Stimulated activated CD8-positive, alpha-beta memory T cell treated with anti-CD3 and anti-CD28 coated beads, Interleukin-7, amount 100 ng/mL, for 4 hours (primary cell): ENCODE measurements around the gene SUCLG1.

ENCODE experiments used
- DNase-seq, 2 donors: peaks; one replicate each; pipeline ENCODE4 v3.0.0-alpha.2; 2020; ENCODE audit warnings: low read depth in 2 of 2

Gene SUCLG1

GRCh38 chr2:84461310-84461709 lies 2.2 kb upstream of the SUCLG1 start:
- DNase-seq, result no peak

- no peak for DNase-seq
These were observed 1.6 kb upstream of the SUCLG1 start for GRCh38 chr2:84460670-84461069.

- no peak for DNase-seq
These were observed 907 bp upstream of the SUCLG1 start for GRCh38 chr2:84459944-84460429.

- no peak for DNase-seq
These were observed 496 bp downstream of the SUCLG1 start for GRCh38 chr2:84458551-84459017.

DNA sequence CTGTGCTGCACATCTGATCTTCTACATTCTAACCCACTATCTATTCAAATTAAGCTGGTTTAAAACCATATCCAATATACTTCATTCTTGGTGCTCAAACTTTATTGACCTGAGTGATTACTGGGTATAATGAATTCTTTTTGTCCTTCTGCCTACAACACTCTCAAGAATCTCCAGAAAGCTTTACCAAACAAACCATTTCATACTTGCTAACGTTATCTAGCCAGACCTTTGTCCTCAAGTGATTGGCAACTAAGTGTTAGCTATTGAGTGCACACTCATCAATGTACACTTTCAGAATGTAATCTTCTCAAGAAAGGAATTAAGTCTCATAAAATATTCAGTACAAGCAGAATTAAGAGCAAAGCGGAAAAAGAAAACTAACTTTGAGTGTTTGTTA lies 1.4 kb downstream of the SUCLG1 start:
- DNase-seq, result no peak

DNA sequence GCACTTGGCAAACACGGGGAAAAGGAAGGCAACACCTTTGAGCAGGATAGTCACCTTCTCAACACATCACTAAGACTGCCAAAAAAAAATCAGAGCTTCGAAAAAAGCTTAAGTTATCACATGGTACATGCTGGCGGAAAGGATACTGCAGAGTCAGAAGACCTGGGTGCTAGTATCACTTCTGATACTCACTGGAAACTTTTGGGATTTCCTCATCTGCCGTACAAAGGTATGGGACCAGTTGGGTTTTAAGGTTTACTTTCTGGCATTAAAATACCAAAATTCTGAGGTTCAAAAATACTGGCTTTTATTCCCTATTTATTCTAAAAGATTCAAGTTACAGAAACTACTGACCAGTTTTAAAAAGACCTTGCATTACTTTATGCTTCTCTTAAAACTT lies 2.9 kb downstream of the SUCLG1 start:
- no peak for DNase-seq

DNA sequence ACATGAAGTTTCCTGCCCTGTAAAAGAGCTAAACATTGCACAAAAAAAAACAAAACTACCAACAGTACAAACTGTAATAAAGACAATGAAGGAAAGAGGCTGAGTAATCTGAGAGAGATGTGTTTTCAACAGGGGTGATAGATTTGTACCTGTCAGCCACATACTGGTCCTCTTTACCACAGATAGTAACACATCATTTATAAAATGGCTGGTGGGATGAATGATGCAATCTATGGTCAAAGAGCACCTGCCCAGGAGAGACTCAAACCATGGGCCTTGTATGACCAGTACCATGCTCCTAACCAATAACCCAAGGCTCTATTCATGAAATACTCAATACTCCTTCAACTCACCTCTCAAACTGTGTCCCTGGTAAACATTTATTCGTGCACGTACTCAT lies 4.5 kb downstream of the SUCLG1 start:
- DNase-seq, result no peak

- DNase-seq, result no peak
These were observed 6.5 kb downstream of the SUCLG1 start for GRCh38 chr2:84452624-84453023.

DNA sequence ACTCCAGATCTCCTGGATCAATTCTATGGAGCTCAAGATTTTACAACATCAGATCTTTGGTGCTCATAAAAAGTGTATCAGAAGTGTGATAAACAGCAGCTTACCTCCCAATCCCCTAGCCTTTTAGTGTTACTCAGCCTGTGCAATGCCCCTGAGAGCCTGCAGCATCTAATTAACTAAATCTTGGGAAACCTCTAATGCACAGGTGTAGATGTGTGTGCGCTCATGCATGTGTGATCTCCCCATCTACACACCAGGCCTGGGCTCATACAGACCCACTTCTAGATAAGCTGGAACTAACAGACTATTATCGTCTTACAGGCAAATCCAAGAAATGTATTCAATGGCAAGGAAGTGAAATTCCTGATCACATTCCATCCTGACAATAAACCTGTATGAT lies 7.5 kb downstream of the SUCLG1 start:
- no peak for DNase-seq

- DNase-seq, result no peak
These were observed 8.5 kb downstream of the SUCLG1 start for GRCh38 chr2:84450288-84451227.

- no peak for DNase-seq
These were observed 9.4 kb downstream of the SUCLG1 start for GRCh38 chr2:84449711-84450110.

DNA sequence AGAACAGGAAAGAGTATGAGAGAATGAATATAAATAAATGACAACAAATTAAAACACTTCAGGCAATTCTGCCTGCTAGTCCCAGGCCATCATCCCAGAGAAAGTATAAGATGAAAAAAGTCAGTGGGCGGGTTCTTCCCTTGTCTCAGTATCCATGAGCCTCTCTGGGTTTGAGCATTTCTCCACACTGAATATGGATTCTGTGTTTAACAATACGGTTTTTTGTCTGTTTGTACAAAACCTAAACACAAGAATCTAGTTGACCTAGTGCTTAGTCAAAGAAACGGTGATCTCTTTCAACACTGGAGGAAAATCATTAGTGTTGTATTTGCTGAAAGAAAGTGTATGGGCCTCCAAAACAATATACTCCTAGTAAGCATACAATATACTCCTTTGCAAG lies 10.0 kb downstream of the SUCLG1 start:
- DNase-seq, result no peak

GRCh38 chr2:84443477-84443876 lies 15.6 kb downstream of the SUCLG1 start:
- DNase-seq, result no peak

DNA sequence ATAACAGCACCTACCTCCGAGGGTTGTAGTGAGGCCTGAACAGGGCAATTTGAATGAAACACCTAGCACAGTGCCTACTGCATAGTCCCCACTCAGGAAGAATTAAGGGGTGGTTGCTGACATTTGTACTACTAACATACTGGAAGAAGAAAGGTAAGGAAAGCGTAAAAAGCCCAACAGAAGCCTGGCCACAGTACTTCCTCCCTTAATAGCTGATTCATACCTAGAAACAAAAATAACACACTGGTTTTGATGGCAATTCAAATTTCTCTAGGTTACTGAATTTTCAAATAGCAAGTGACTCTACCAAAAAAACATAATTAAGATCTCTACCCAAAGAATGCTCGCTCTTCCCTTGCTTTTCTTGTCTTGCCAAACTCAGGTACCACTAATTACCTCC lies 16.2 kb downstream of the SUCLG1 start:
- DNase-seq, result no peak

DNA sequence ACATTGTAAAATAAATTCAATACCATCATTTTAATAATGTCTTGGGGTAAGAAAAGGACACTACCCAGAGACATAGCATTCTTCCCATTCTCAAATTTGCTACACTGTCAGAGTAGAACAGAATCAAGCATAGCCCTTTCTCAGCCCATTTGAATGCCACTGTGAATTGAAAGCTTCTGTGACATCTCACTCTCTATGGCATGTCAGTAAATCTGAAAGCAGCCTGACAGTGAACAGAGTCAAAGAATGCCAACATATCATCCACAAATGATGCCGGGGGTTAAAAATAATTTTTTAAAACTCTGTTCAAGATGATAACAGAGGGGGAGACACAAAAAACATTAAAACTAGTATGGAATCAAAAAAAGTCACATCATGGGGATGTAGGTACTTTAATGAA lies 17.6 kb downstream of the SUCLG1 start:
- DNase-seq, result no peak

DNA sequence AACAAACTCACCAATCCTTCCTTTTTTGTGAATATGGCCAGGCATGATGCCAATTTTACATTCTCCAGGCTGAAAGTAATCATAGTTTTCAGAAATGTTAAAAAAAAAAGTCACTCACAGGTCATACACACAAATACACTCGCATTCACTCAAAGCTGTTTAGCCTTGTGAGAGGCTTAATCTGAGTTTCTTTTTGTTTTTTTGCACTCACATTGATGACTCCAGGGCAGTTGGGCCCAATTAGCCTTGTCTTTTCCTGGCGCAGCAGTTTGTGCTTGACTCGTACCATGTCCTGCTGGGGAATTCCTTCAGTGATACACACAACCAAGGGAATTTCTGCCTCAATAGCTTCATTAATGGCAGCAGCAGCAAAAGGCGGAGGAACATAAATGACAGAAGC lies 18.0 kb downstream of the SUCLG1 start:
- no peak for DNase-seq

GRCh38 chr2:84435345-84436025 lies 23.6 kb downstream of the SUCLG1 start:
- DNase-seq, result no peak

GRCh38 chr2:84429328-84429727 lies 29.8 kb downstream of the SUCLG1 start:
- no peak for DNase-seq

DNA sequence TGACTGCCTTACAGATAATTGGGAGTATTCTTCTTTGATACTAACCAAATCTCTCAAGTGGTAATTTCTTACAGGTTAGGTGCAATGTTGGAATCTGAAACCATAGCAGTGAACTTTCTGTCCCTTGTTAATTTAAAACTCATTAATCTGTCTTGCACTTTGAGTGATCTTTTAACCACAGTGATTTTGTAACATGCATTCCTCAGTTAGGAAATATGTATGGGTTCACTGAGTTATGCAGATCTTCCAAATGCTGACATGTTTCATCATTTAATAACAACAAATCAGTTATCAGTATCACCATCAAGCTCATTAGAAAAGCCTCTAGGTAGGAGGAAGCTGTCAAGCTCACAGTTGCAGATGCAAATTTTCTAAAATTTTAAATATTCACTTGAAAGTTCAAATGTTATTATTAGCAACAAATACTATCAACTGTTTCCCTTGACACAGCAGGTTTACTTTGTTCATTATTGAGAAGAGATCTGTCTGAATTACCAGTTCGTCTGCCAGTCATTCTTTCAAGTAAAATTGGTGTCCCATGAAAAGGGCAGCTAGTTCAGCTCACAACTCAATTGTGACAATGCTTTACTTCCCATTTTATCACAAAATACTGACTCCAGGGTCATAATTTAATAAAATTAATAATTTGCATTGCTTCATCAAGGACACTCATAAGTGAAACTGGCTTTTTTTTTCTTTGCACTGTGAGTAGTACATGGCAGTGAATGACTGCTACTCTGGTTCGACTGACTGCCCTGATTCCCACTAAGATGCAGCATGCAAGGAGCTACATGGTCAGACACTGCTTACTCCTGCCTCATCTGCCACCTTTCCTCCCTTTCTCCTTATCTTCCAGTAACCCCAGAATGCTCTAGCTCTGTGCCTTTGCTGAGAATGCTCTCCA lies 31.6 kb downstream of the SUCLG1 start:
- DNase-seq, result no peak

- DNase-seq, result no peak
These were observed 33.8 kb downstream of the SUCLG1 start for GRCh38 chr2:84425310-84425709.

DNA sequence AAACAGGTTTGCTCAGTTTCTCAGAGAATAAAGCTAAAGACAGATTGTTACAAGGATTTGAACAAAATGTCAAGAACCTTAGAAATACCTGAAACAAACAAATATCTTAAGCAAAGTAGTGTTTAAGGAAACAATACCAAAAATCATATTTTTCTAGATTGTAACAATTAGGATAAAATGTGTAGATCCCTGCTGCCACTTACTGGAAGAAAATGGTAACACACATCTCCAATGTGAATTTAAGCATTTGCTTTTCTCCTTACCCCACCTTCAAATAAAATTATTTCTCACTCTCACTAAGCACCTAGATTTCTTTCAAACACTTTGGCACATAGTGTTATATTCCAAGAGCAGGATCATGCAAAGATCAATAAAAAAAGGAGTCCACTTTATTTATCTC lies 34.9 kb downstream of the SUCLG1 start:
- no peak for DNase-seq

- DNase-seq, result no peak
These were observed 37.3 kb downstream of the SUCLG1 start for GRCh38 chr2:84421791-84422190.
